A549 treated with Mapracorat at 1 μM for 4 hours (cell line): ENCODE data around the gene FCHO2. TPM values are rescaled to one million over a fixed set of nuclear protein-coding genes. Genes with fewer than 3 reads are reported as not detected.

Experiments
- total RNA-seq: library from RNA; stranded (reverse); fragments of 200-300 nt; extraction: Qiagen RNA extraction; gene quantifications from 5 replicates; pipeline ENCODE4 v1.2.3, GENCODE V29; 2022

FCHO2 gene, protein sequence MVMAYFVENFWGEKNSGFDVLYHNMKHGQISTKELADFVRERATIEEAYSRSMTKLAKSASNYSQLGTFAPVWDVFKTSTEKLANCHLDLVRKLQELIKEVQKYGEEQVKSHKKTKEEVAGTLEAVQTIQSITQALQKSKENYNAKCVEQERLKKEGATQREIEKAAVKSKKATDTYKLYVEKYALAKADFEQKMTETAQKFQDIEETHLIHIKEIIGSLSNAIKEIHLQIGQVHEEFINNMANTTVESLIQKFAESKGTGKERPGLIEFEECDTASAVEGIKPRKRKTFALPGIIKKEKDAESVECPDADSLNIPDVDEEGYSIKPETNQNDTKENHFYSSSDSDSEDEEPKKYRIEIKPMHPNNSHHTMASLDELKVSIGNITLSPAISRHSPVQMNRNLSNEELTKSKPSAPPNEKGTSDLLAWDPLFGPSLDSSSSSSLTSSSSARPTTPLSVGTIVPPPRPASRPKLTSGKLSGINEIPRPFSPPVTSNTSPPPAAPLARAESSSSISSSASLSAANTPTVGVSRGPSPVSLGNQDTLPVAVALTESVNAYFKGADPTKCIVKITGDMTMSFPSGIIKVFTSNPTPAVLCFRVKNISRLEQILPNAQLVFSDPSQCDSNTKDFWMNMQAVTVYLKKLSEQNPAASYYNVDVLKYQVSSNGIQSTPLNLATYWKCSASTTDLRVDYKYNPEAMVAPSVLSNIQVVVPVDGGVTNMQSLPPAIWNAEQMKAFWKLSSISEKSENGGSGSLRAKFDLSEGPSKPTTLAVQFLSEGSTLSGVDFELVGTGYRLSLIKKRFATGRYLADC
- 10.5 to 20.3 TPM (median 15.9 TPM) in 5 replicates for total RNA-seq

DNA sequence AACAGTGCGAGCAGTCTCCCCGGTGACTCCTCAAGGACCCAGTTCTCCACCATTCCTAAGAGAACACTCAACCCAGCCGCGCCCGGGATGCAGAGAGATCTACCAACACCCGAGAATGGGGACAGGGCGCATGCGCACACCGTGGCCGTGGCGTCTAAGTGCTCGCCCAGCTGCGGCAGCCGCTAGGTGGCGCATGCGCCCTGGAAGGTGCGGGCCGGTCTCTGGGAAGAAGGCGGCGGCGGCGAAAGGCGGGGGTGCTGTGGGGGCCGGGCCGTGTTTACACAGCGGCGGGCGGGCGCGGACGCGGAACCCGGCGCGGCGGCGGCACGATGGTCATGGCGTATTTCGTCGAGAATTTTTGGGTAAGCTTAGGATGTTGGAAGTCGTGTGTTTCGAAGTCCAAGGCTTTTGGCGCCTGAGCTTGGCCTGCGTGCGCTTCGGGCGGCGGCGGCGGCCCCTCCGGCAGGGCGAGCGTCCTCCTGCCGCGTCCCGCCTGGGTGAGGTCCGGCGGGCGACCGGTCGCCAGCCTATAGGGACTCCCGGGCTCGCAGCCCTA is at the start of gene FCHO2:
FCHO2 (plus strand) TSS at position 274 of the 556 bp plus-strand sequence; CDS start at position 330, 56 bp downstream.

DNA sequence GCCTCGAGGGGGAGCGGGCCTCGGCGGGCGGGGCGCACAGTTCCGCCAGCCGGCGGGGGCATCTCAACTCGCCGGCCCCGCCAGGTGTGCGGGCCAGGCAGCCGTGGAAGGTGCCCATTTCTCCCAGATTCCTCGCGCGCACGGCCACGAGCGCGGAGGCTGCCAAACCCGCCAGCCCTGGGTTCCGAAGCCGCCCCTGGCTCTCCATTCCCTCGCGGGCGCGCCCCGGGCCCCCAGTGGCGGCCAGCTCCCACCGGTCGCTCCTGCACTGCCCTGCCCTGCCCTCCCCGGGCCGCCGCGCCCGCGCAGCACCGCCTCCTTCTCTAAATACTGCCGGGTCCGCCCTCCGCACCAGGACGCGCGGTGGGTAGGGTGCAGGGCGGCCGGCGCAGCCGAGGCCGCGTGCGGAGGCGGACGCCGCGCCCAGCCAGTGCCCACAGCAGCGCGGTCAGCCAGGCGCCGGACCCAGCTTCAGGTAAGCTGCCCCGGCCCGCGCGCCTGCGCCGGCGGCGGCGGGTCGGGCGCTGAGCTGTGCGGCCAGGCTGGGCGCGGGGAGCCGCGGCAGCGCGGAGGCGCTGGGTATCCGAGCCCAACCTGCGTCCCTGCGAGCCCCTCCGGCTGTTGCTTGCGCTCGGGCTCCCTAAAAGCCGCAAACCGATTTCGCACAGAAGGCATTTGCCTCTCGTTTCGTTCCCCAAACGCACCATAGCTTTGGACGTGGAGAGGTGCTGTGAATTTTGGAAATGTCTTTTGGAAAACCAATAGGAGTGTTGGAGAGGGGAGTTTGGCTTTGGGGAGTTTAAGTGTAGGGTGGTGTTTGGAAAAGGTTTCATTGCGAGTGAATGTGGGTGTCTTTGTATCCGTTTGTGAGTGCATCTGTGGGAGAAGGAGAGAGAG is 164.6 kb downstream of the FCHO2 start, which contains the start of gene TMEM171:
TMEM171 (plus strand) TSS at position 354 of the 897 bp plus-strand sequence. CDS start 2,799 bp downstream, outside the sequence.

Other genes with a start within 250 kb of the FCHO2 start
- gene TNPO1, start 139.4 kb upstream of the FCHO2 start, total RNA-seq = 110 to 140 TPM (median 117 TPM) in 5 replicates
- 4.6 to 6.8 TPM (median 5.7 TPM) in 5 replicates for gene TMEM171, start 164.5 kb downstream of the FCHO2 start, total RNA-seq
- not detected in 5 replicates for gene TMEM174, start 217.2 kb downstream of the FCHO2 start, total RNA-seq